Subcutaneous abdominal adipose tissue (tissue), 5 donors: ENCODE measurements around the gene PLXND1.

ENCODE experiments used
- H3K27ac ChIP-seq: one replicate; pipeline ENCODE4 v1.7.0; 2013; ENCODE audit warnings: low read depth, mild to moderate bottlenecking, inconsistent platforms, low read length, moderate library complexity
- H3K27me3 ChIP-seq, 5 donors: one replicate each; pipeline ENCODE4 v1.7.0; 2013; ENCODE audit warnings: low read length in 5 of 5, inconsistent platforms in 1 of 5; ENCODE audit not compliant: control insufficient read depth in 5 of 5, insufficient read depth in 4 of 5
- H3K36me3 ChIP-seq, 5 donors: one replicate each; pipeline ENCODE4 v1.7.0; 2013; ENCODE audit warnings: low read length in 5 of 5; ENCODE audit not compliant: control insufficient read depth in 5 of 5, insufficient read depth in 5 of 5
- H3K4me1 ChIP-seq, 5 donors: one replicate each; pipeline ENCODE4 v1.7.0; 2013; ENCODE audit warnings: low read length in 5 of 5, mild to moderate bottlenecking in 3 of 5, moderate library complexity in 1 of 5; ENCODE audit not compliant: control insufficient read depth in 5 of 5, insufficient read depth in 5 of 5
- H3K4me3 ChIP-seq, 5 donors: one replicate each; pipeline ENCODE4 v1.7.0; 2013; ENCODE audit warnings: low read length in 5 of 5, low read depth in 1 of 5
- H3K9ac ChIP-seq, 5 donors: one replicate each; pipeline ENCODE4 v1.7.0; 2013; ENCODE audit warnings: low read length in 5 of 5, mild to moderate bottlenecking in 4 of 5, moderate library complexity in 3 of 5
- H3K9me3 ChIP-seq, 5 donors: one replicate each; pipeline ENCODE4 v1.7.0; 2013; ENCODE audit warnings: low read length in 5 of 5; ENCODE audit not compliant: control insufficient read depth in 5 of 5
- donor health status: healthy.
- donor health status: healthy.
- donor health status: healthy.
- donor health status: healthy.
- donor health status: healthy.

The PLXND1 gene

DNA sequence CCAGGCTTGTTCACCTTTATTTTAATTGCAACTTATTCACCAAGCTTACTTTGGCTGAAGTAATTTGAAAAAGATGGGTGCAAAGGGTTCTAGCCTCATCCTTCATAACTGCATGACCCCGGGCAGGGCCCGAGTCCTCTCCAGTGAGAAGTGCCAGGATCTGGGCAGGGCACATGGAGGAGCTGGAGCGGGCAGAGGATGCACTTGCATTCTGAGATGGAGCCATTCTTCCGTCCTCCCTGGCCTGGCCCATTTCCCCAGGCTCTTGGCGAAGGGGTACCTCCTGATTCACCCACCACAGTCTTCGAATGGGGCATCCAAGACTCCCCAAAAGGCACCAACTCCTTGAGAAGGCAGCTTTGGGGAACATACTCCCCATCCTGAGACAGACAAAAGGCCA is 22.5 kb upstream of the PLXND1 start:
- H3K9ac ChIP-seq: no peak overlapping the region
- H3K27ac ChIP-seq: no peak overlapping the region
- H3K27me3 ChIP-seq: no peaks in the 10 kb centered on the region
- H3K36me3 ChIP-seq: no peaks in the 10 kb centered on the region
- H3K9me3 ChIP-seq: no peaks in the 10 kb centered on the region
- no peak overlapping the region for H3K4me3 ChIP-seq
- peaks cover 20 to 43% (median 39%) of the 10 kb centered on the region in 5 donors for H3K4me1 ChIP-seq

DNA sequence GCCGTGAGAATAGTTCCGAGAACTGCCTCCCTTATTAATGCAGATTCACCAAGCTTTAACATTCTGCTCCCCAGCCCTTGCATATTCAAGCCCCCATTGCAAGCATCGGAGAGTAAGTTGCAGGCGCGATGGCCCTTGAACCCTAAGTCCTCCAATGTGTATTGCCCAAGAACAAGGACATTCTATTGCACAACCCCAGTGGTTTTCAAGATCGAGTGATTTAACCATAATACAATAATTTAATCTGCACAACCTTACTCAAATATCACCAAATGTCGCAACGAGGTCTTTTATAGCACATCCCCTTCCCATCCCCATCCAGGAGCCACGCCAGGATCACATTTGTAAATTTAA is 21.7 kb upstream of the PLXND1 start:
- Histone ChIP-seq H3K36me3 (no peaks in the 10 kb centered on the region), H3K27me3 (no peaks in the 10 kb centered on the region), H3K9ac (peak overlapping the region; percentile 87 to 92 (median 89)), H3K9me3 (no peaks in the 10 kb centered on the region), H3K4me3 (peak overlapping the region; percentile 63 to 74 (median 67)), H3K27ac (peak overlapping the region; percentile 99), H3K4me1 (peaks cover 24 to 52% (median 47%) of the 10 kb centered on the region in 5 donors)

DNA sequence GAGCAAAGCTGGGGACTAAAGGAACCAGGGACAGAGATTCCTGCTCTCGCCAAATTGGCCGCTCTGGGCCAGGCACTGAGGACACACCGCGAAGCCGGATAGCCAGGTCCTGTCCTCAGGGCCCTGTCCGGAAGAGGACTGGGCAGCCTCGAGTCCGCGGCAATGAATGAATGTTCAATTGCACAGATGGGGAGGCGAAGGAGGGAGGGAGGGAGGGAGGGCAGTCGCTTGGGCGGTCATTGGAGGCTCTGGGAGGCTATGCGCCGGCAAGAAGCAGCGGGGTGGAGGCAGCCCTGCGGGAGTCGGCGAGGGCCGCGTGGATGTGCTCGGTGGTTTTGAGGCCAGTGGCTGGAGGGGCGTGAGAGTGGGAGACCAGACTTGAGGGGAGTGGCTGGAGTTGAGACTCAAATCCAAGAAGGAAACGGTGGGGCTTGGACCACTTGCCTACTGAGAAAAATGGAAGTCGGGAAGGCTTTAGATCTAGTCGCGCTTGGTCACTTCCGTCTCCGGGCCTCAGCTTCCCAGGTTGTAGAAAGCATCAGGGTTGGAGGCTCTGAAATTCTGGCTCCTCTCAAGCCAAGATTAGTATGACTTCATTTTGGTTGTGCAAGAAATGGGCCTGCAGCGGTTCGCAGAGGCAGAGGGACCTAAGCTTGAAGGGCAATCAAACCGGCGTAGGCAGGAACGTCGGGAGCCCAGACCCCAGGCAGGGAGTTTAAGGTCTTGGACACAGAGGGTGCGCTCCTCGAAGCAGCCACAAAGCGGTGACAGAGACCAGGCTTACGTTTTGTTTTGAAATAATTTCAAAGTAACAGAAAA is 21.1 kb upstream of the PLXND1 start:
- Histone ChIP-seq H3K27me3 (no peaks in the 10 kb centered on the region), H3K36me3 (no peaks in the 10 kb centered on the region), H3K9me3 (no peaks in the 10 kb centered on the region), H3K4me1 (peaks cover 29 to 58% (median 53%) of the 10 kb centered on the region in 5 donors), H3K27ac (peak overlapping the region; percentile 99), H3K9ac (peak overlapping the region; percentile 87 to 92 (median 89)), H3K4me3 (peak overlapping the region; percentile 63 to 76 (median 67))

- Histone ChIP-seq H3K4me3 (peak overlapping the region; percentile 63 to 76 (median 67)), H3K9ac (peak overlapping the region; percentile 73 to 92 (median 89)), H3K36me3 (no peaks in the 10 kb centered on the region), H3K9me3 (no peaks in the 10 kb centered on the region), H3K4me1 (peaks cover 32 to 63% (median 59%) of the 10 kb centered on the region in 5 donors), H3K27ac (peak overlapping the region; percentile 99), H3K27me3 (no peaks in the 10 kb centered on the region)
Observed at GRCh38 chr3:129626744-129627349, 20.4 kb upstream of the PLXND1 start.

- peak overlapping the region; percentile 99 for H3K27ac ChIP-seq
- H3K27me3 ChIP-seq: no peaks in the 10 kb centered on the region
- H3K9ac ChIP-seq: peak overlapping the region in 2 of 5 donors; percentile 39 to 62
- H3K4me3 ChIP-seq: peak overlapping the region in 1 of 5 donors; percentile 28
- H3K9me3 ChIP-seq: no peaks in the 10 kb centered on the region
- H3K36me3 ChIP-seq: no peaks in the 10 kb centered on the region
- peaks cover 34 to 77% (median 71%) of the 10 kb centered on the region in 5 donors for H3K4me1 ChIP-seq
Observed at GRCh38 chr3:129625072-129625874, 18.8 kb upstream of the PLXND1 start.

DNA sequence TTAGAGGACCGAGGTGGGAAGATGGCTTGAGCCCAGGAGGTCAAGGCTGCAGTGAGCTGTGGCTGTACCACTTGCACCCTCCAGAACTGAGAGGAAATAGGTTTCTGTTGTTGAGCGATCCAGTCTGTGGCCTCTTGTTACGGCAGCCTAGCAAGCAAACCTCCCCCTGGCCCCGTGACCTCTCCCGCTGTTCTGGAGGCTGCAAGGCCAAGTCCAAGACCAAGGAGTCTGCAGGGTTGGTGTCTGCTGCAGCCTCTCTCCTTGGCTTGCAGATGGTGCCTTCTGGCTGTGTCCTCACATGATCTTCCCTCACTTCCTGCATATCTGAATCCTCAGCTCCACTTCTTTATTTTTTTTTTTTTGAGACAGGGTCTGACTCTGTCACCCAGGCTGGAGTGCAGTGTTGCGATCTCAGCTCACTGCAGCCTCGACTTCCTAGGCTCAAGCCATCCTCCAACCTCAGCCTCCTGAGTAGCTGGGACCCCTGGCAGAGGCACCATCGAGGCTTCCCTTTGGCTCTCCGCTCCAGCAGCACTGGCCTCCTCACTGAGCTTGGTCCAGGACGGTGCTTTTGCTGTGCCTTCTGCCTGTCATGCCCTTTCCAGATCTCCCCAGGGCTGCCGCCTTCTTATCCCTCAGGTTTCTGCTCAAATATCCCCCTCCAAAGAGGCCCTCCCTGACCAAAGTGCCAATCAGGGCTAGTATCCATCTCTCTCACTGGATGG is 18.0 kb upstream of the PLXND1 start:
- no peak overlapping the region for H3K9ac ChIP-seq
- H3K4me1 ChIP-seq: peaks cover 35 to 84% (median 77%) of the 10 kb centered on the region in 5 donors
- peak overlapping the region; percentile 99 for H3K27ac ChIP-seq

DNA sequence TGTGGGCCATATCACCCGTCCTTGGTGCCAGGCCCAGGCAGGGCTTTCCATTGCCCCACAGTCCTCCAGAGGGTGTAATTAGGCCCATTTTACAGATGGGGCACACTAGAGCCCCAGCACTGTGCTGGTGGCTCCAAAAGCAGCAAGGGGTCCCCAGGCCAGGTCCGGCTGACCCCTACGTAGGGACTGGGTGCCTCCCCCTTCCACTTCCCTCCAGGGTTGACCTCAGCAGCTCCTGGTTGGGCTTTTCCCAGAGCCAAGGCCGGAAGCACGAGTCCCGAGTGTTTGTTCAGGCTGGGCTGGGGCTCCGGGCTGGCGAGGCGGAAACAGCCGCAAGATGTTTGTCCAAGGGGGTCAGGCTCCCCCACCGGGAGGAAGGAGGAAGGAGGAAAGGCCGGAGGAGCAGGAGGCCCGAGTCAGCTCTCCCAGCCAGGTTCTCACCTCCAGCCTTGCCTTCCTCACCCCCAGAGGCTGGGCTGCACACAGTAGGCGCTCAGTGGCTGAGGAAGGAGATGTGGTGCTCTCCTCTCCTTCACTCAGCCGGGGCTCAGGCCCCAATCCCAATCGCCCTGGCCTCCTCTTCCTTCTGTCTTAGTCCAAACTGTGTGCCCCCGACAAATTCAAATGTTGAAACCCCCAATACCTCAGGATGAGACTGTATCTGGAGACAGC is 17.1 kb upstream of the PLXND1 start:
- peaks cover 35 to 93% (median 83%) of the 10 kb centered on the region in 5 donors for H3K4me1 ChIP-seq

More for the DNA sequence above, 18.0 kb upstream of the PLXND1 start:
- H3K36me3 ChIP-seq: no peaks in the 10 kb centered on the region
- peak overlapping the region in 1 of 5 donors; percentile 28 for H3K4me3 ChIP-seq
- no peaks in the 10 kb centered on the region for H3K27me3 ChIP-seq
- no peaks in the 10 kb centered on the region for H3K9me3 ChIP-seq

GRCh38 chr3:129622933-129623332 is 16.5 kb upstream of the PLXND1 start:
- Histone ChIP-seq H3K27me3 (no peaks in the 10 kb centered on the region), H3K36me3 (no peaks in the 10 kb centered on the region), H3K9ac (peak overlapping the region in 2 of 5 donors; percentile 9 to 44), H3K4me1 (peaks cover 33 to 95% (median 84%) of the 10 kb centered on the region in 5 donors), H3K27ac (peak overlapping the region; percentile 99), H3K9me3 (no peaks in the 10 kb centered on the region), H3K4me3 (no peak overlapping the region)

More for the DNA sequence above, 17.1 kb upstream of the PLXND1 start:
- Histone ChIP-seq H3K27ac (peak overlapping the region; percentile 99), H3K27me3 (no peaks in the 10 kb centered on the region), H3K36me3 (no peaks in the 10 kb centered on the region), H3K9ac (peak overlapping the region in 2 of 5 donors; percentile 9 to 45), H3K9me3 (no peaks in the 10 kb centered on the region), H3K4me3 (no peak overlapping the region)
